Stomach (tissue), 9 donors: ENCODE measurements around the gene AIF1L. TPM values are rescaled to one million over a fixed set of nuclear protein-coding genes. Genes with fewer than 3 reads are reported as not detected.

Experiments used
- DNase-seq, 2 donors: peaks; one replicate each; pipeline versions ENCODE4 v3.0.0 to v3.0.0-alpha.2; 2013 to 2019
- H3K27ac ChIP-seq, 5 donors: fragments of 200-600 bp in 4 of 5; sonication (generic) in 4 of 5; one replicate each; pipeline ENCODE4 v1.5.1; 2013 to 2019; ENCODE audit warnings: mild to moderate bottlenecking in 1 of 5, moderate library complexity in 1 of 5
- H3K27me3 ChIP-seq, 3 donors: fragments of 200-600 bp; sonication (generic); one replicate each; pipeline ENCODE4 v1.5.1; 2017 to 2019; ENCODE audit warnings: mixed run types in 1 of 3
- H3K36me3 ChIP-seq, 4 donors: fragments of 200-600 bp; sonication (generic); 1 replicate in 3 of 4; 2 replicates in 1 of 4; pipeline ENCODE4 v1.5.1; 2016 to 2019
- H3K4me1 ChIP-seq, 4 donors: fragments of 200-600 bp; sonication (generic); one replicate each; pipeline ENCODE4 v1.5.1; 2016 to 2019
- H3K4me3 ChIP-seq, 4 donors: fragments of 200-600 bp; sonication (generic) in 3 of 4; one replicate each; pipeline ENCODE4 v1.5.1; 2016 to 2019; ENCODE audit warnings: mild to moderate bottlenecking in 1 of 4
- H3K9me3 ChIP-seq, 4 donors: fragments of 200-600 bp; sonication (generic); one replicate each; pipeline ENCODE4 v1.5.1; 2016 to 2019
- EP300 ChIP-seq: sonication (generic); formaldehyde crosslinking; IDR thresholded peaks from one replicate; pipeline ENCODE4 v1.6.1; 2017; ENCODE audit warnings: antibody characterized with exemption
- POLR2A ChIP-seq, 4 donors: fragments of 450-650 bp; IDR thresholded peaks; one replicate each; pipeline ENCODE4 v1.6.1; 2016; ENCODE audit warnings: antibody characterized with exemption in 4 of 4, control low read depth in 2 of 4, mild to moderate bottlenecking in 1 of 4, moderate library complexity in 1 of 4
- POLR2AphosphoS5 ChIP-seq, 3 donors: sonication (generic); formaldehyde crosslinking; IDR thresholded peaks; one replicate each; pipeline ENCODE4 v1.6.1; 2016; ENCODE audit warnings: antibody characterized with exemption in 3 of 3
- WGBS, 5 donors: extraction: QIAGEN DNeasy Blood & Tissue Kit in 3 of 5; methylation state at CpG; one replicate each; pipeline versions ENCODE4 v1.1.5 to v1.1.7; 2013 to 2018; 5-methylcytosine and 5-hydroxymethylcytosine counted together
- intact Hi-C: fragments of 100-400 bp; cut with DNase I; formaldehyde crosslinking; loops from one replicate; pipeline ENCODE4 v1.15.1; 2023; ENCODE audit warnings: low total_unique reads
- polyA plus RNA-seq, 3 donors: library from polyadenylated mRNA; stranded (reverse); fragments of 200-250 nt; gene quantifications; one replicate each; pipeline ENCODE4 v1.2.3, GENCODE V29; 2013
- total RNA-seq, 5 donors: library from RNA; depleted of rRNA; stranded (reverse); fragments of >200 nt; gene quantifications; one replicate each; pipeline versions ENCODE4 v1.1.0 to v1.2.3, GENCODE V29; 2014 to 2016
- TF ChIP-seq, protein P1 (sequence below), 7 experiments: fragments of 450-650 bp in 4 of 7; fragments of 200-600 bp in 3 of 7; sonication (generic) in 3 of 7; IDR thresholded peaks; one replicate each; pipeline ENCODE4 v1.5.1; 2016 to 2019; ENCODE audit warnings: antibody characterized with exemption in 7 of 7, control low read depth in 2 of 7, mild to moderate bottlenecking in 1 of 7
- donor health status: healthy with polysubstance abuse.
- donor health status: Bipolar disorder and iron deficiency.
- donor health status: healthy.

AIF1L gene
- total and polyA plus RNA-seq, 8 donors: 1.2 to 18.4 (median 9.0) TPM; not detected in 2

DNA sequence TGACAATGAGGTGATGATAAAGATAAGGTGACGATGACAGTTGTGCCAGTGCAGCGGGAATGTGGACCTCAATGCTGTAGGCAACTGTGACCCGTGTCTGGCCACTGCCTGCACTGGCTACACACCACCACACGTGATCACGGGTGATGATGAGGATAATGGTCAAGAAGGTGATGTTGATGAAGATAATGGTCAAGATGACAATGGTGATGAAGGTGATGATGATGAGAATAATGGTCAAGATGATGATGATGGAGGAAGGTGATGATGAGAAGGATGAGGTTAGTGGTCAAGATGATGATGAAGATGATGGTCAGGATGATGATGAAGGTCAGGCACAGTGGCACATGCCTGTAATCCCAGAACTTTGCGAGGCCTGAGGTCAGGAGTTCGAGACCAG lies 30.7 kb upstream of the AIF1L start:
- Histone ChIP-seq H3K9me3 (no peaks in the 10 kb centered on the region), H3K4me3 (no peak overlapping the region), H3K4me1 (no peaks in the 10 kb centered on the region), H3K27me3 (peaks cover 0 to 57% (median 0%) of the 10 kb centered on the region in 3 donors), H3K27ac (no peak overlapping the region), H3K36me3 (no peaks in the 10 kb centered on the region)
- WGBS, 5 donors: 84 to 96% (median 92%) methylated on average over 7 of the region's 7 CpGs
- intact Hi-C loops: no loop called here
- DNase-seq: no peak
- TF ChIP-seq EP300: no peak
- TF ChIP-seq, protein P1, sequence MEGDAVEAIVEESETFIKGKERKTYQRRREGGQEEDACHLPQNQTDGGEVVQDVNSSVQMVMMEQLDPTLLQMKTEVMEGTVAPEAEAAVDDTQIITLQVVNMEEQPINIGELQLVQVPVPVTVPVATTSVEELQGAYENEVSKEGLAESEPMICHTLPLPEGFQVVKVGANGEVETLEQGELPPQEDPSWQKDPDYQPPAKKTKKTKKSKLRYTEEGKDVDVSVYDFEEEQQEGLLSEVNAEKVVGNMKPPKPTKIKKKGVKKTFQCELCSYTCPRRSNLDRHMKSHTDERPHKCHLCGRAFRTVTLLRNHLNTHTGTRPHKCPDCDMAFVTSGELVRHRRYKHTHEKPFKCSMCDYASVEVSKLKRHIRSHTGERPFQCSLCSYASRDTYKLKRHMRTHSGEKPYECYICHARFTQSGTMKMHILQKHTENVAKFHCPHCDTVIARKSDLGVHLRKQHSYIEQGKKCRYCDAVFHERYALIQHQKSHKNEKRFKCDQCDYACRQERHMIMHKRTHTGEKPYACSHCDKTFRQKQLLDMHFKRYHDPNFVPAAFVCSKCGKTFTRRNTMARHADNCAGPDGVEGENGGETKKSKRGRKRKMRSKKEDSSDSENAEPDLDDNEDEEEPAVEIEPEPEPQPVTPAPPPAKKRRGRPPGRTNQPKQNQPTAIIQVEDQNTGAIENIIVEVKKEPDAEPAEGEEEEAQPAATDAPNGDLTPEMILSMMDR (IDR thresholded peaks at IDR 0.05): no peak
- TF ChIP-seq POLR2A (IDR thresholded peaks at IDR 0.05): no peak
- TF ChIP-seq POLR2AphosphoS5 (IDR thresholded peaks at IDR 0.05): no peak

DNA sequence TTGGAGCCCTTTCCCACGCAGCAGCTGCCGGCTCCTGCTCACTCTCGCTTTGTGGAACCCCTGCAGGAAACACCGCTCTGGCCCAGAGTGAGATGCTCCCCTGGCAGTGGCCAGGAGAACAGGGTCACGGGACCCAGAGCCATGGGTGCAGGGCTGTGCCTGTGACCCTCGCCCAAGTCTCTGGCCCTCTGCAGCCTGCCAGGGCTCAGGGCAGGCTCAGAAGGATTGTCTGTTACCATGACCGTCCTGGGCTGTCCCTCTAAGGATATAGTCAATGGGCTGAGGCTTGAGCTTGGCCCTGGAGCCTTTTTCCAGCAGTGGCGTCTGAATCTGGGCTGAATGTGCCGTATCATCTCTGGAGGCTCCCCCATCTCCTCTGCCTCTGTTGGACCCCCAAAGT lies 28.7 kb upstream of the AIF1L start:
- intact Hi-C loops: no loop called here
- no peaks in the 10 kb centered on the region for H3K9me3 ChIP-seq
- peaks cover 0 to 48% (median 0%) of the 10 kb centered on the region in 3 donors for H3K27me3 ChIP-seq
- H3K4me3 ChIP-seq: no peak overlapping the region
- DNase-seq: no peak
- WGBS, 5 donors: 58 to 78% (median 74%) methylated on average over 7 to 9 of the region's 9 CpGs
- TF ChIP-seq EP300 (no peak), POLR2A (IDR thresholded peaks at IDR 0.05) (no peak), POLR2AphosphoS5 (IDR thresholded peaks at IDR 0.05) (no peak)
- TF ChIP-seq, protein P1 (IDR thresholded peaks at IDR 0.05): no peak
- H3K36me3 ChIP-seq: no peaks in the 10 kb centered on the region
- no peaks in the 10 kb centered on the region for H3K4me1 ChIP-seq
- no peak overlapping the region for H3K27ac ChIP-seq

DNA sequence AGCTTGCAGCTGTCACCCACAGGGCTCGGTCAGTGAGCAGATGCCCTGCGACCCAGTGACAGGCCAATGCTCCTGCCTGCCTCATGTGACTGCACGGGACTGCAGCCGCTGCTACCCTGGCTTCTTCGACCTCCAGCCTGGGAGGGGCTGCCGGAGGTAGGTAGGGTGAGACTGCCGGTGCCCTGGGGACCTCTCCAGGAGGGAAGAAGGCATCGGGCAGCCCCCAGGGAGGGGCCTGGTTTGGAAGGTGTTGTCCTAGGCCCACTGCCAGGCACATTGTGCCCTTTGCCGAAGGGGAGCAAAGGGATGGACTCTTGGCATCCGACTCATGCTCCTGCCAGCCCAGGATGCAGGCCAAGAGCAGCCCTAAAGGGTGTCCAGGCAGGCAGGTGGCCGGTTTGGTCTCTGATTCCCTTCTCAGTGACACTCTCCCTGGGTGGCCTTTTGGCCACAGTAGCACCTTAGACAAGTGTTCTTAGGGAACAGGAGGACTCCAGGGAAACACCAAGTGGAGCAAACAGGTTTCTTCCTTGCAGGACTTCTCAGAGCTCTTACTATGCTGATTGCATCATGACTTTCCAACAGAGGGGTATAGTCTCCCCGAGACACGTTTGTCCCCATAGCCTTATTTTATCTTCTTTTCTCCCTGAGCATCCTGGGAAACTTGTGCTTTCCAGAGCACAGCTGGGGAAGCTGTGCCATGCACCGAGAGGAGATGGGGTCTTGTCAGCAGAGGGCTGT lies 28.1 kb upstream of the AIF1L start:
- peaks cover 0 to 42% (median 0%) of the 10 kb centered on the region in 3 donors for H3K27me3 ChIP-seq
- DNase-seq: no peak
- no peaks in the 10 kb centered on the region for H3K4me1 ChIP-seq
- H3K4me3 ChIP-seq: no peak overlapping the region
- no peaks in the 10 kb centered on the region for H3K9me3 ChIP-seq
- WGBS, 5 donors: 49 to 64% (median 60%) methylated on average over 12 to 14 of the region's 14 CpGs
- H3K36me3 ChIP-seq: no peaks in the 10 kb centered on the region
- H3K27ac ChIP-seq: no peak overlapping the region
- intact Hi-C loops: no loop called here
- TF ChIP-seq POLR2A (IDR thresholded peaks at IDR 0.05) (no peak), POLR2AphosphoS5 (IDR thresholded peaks at IDR 0.05) (no peak), EP300 (no peak)
- TF ChIP-seq, protein P1 (IDR thresholded peaks at IDR 0.05): no peak

DNA sequence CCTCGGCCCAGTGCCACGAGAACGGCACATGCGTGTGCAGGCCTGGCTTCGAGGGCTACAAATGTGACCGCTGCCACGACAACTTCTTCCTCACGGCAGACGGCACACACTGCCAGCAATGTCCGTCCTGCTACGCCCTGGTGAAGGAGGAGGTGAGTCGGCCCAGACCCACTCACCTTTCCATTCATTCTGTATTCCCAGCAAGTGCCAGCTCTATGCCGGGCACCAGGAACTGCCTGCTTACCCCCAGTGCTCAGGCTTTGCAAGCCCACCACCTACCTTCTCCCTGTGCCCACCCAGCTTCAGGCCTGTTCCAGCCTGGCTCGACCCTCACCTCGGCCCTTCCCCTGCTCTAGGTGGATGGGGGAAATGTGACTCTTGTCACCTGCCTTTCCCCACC lies 26.6 kb upstream of the AIF1L start:
- no peaks in the 10 kb centered on the region for H3K9me3 ChIP-seq
- WGBS, 5 donors: 84 to 91% (median 89%) methylated on average over 15 of the region's 15 CpGs
- H3K4me1 ChIP-seq: no peaks in the 10 kb centered on the region
- intact Hi-C loops: no loop called here
- no peaks in the 10 kb centered on the region for H3K36me3 ChIP-seq
- peaks cover 0 to 38% (median 0%) of the 10 kb centered on the region in 3 donors for H3K27me3 ChIP-seq
- no peak for DNase-seq
- H3K27ac ChIP-seq: no peak overlapping the region
- TF ChIP-seq POLR2A (IDR thresholded peaks at IDR 0.05) (no peak), POLR2AphosphoS5 (IDR thresholded peaks at IDR 0.05) (no peak), EP300 (no peak)
- TF ChIP-seq, protein P1 (IDR thresholded peaks at IDR 0.05): no peak
- no peak overlapping the region for H3K4me3 ChIP-seq
